ENCODE data around the gene SEC16A. TPM values are rescaled to one million over a fixed set of nuclear protein-coding genes. Genes with fewer than 3 reads are reported as not detected.

SEC16A gene
- total RNA-seq, 1 donor from 2014 or later = 89.9 TPM

DNA sequence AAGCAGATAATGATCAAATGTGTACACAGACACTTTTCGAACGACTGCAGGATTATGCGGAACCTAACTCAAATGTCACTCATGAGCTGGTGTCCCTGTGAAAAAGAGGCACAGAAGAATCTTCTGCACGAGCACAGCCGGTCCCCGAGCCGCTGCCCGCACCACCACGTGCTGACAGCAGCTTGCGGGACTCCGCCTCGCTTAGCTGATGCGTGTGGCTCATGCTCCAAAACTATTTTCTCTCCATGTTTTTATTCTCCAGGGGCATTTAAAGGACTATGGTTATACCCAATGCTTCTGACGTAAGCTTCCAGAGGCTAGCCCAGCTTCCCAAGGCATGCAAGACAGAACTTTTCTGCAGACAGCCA lies 9.5 kb downstream of the SEC16A start:
- Mint-ChIP-seq H3K36me3 (peaks cover 20% of the 10 kb centered on the region), H3K4me3 (no peak overlapping the region), H3K27ac (no peak overlapping the region), H3K27me3 (ENCODE audit: low read depth) (no peaks in the 10 kb centered on the region), H3K9me3 (no peaks in the 10 kb centered on the region), H3K4me1 (no peaks in the 10 kb centered on the region)
- no peak for DNase-seq (ENCODE audit: low spot score in 2 of 2, unreplicated experiment in 2 of 2)
- TF ChIP-seq, protein P1, sequence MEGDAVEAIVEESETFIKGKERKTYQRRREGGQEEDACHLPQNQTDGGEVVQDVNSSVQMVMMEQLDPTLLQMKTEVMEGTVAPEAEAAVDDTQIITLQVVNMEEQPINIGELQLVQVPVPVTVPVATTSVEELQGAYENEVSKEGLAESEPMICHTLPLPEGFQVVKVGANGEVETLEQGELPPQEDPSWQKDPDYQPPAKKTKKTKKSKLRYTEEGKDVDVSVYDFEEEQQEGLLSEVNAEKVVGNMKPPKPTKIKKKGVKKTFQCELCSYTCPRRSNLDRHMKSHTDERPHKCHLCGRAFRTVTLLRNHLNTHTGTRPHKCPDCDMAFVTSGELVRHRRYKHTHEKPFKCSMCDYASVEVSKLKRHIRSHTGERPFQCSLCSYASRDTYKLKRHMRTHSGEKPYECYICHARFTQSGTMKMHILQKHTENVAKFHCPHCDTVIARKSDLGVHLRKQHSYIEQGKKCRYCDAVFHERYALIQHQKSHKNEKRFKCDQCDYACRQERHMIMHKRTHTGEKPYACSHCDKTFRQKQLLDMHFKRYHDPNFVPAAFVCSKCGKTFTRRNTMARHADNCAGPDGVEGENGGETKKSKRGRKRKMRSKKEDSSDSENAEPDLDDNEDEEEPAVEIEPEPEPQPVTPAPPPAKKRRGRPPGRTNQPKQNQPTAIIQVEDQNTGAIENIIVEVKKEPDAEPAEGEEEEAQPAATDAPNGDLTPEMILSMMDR (IDR thresholded peaks at IDR 0.05; ENCODE audit: unreplicated experiment) = no peak

DNA sequence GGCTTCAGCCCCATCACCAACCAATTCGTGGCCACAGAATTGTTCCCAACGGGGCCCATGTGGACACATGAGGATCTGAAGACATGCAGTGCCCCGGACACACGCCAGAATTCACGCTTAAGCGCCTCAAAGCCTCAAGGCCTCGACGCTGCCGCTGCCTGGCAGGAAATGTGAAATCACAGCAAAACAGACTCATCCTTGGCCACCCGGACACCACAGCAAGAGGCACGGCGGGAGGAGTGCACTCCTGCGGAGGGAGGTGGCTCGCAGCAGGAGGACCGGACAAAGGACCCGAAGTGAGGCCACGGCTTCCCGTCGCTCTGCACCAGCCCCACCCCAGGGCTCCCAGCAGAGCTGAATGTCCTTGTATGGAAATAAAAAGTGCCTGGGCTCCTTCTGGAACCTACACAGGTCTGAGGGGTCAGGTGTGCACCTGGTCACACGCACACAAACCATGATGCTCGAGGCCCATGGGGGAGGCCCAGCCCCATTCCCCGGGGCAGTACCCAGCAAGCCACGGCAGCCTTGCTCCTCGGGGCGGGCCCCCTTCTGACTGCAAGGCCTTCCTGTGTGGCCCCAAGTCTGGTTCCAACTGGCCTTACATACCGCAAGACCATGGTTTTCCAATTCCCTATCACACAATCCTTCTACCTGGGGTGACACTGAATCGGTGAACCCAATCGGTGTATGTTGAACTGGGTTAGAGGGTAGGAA lies 10.0 kb downstream of the SEC16A start:
- no peak for DNase-seq (ENCODE audit: low spot score in 2 of 2, unreplicated experiment in 2 of 2)
- H3K4me3 Mint-ChIP-seq = no peak overlapping the region
- H3K27me3 Mint-ChIP-seq (ENCODE audit: low read depth) = no peaks in the 10 kb centered on the region
- peaks cover 20% of the 10 kb centered on the region for H3K36me3 Mint-ChIP-seq
- TF ChIP-seq, protein P1 (IDR thresholded peaks at IDR 0.05; ENCODE audit: unreplicated experiment) = no peak
- no peaks in the 10 kb centered on the region for H3K4me1 Mint-ChIP-seq
- H3K9me3 Mint-ChIP-seq = no peaks in the 10 kb centered on the region
- H3K27ac Mint-ChIP-seq = no peak overlapping the region

DNA sequence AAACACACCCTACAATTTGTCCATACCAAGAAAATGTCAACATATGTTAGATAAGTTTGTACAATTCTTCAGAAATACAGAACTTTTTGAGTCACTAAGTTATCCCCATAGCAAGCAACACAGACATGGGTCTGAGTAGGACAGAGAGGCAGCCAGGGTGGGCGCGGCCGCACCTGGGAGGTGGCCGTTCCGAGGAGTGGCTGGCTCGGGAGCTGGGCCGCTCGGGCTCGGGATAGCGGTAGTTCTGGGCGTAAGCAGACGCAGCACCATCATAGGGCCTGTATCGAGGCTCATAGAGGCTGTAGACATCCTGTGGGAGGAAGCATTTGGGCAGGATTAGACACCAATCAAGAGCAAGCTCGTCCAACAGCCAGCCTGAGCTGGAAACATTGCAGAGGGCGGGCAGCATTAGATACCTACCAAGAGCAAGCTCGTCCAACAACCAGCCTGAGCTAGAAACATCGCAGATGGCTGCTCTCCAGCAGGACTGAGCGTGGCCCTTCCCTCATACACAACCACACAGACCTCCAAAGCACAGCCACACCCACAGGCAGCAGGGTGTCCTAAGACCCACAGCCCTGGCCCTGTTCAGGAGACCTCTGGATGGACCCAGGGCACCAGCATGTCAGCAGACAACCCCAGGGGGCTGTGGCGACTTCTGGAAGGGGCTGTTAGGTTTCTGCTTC lies 10.9 kb downstream of the SEC16A start:
- Mint-ChIP-seq H3K27ac (no peak overlapping the region), H3K36me3 (peaks cover 18% of the 10 kb centered on the region), H3K27me3 (ENCODE audit: low read depth) (no peaks in the 10 kb centered on the region), H3K4me3 (no peak overlapping the region), H3K9me3 (no peaks in the 10 kb centered on the region), H3K4me1 (no peaks in the 10 kb centered on the region)
- no peak for DNase-seq (ENCODE audit: low spot score in 2 of 2, unreplicated experiment in 2 of 2)
- TF ChIP-seq, protein P1 (IDR thresholded peaks at IDR 0.05; ENCODE audit: unreplicated experiment) = no peak

DNA sequence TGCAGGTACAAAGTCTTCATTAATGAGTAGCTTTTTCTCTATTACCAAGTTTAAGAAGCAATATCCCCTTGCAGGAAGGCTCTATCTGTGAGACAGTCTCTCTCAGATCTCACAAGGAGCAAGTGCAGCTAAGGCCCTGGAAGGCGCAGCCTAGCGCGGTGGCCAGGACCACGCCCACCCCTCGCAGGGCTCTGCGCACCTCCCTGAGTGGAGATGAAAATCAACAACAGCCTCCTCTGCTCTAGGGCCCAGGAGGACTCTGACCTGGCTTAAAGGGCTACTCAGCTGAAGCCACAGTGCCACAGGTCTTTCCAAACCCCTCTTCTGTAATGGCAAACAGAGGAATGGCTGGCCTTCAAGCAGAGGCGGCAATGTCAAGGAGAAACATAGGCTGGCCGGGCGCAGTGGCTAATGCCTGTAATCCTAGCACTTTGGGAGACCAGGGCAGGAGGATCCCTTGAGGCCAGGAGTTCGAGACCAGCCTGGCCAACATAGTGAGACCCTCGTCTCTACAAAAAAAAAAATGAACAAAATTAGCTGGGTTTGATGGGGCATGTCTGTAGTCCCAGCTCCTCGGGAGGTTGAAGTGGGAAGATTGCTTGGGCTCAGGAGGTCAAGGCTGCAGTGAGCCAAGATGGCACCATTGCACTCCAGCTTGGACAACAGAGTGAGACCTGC lies 11.9 kb downstream of the SEC16A start:
- no peak overlapping the region for H3K27ac Mint-ChIP-seq
- H3K9me3 Mint-ChIP-seq = no peaks in the 10 kb centered on the region
- H3K27me3 Mint-ChIP-seq (ENCODE audit: low read depth) = no peaks in the 10 kb centered on the region
- H3K36me3 Mint-ChIP-seq = peaks cover 23% of the 10 kb centered on the region
- no peak for DNase-seq (ENCODE audit: low spot score in 2 of 2, unreplicated experiment in 2 of 2)
- H3K4me1 Mint-ChIP-seq = no peaks in the 10 kb centered on the region
- H3K4me3 Mint-ChIP-seq = no peak overlapping the region
- TF ChIP-seq, protein P1 (IDR thresholded peaks at IDR 0.05; ENCODE audit: unreplicated experiment) = no peak

DNA sequence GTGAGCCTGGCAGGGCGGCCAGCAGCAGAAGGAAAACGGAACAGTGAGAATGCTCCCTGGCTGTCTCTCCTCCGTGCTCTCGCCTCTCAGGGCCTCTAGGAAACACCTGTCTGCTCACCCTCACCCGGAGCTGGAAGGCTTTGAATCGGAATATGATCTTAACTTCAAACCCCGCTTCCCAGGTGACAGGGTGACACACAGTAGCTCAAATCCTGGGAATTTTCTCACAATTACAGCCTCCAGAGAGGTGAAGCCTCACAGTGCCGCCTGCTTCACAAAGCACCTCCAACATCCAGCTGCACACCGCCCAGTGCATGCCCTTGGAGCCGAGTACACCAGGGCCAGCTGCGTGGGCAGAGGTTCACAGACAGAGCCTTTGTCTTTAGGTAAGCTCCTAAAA lies 12.5 kb downstream of the SEC16A start:
- Mint-ChIP-seq H3K27me3 (ENCODE audit: low read depth) (no peaks in the 10 kb centered on the region), H3K36me3 (peaks cover 20% of the 10 kb centered on the region), H3K4me1 (no peaks in the 10 kb centered on the region), H3K4me3 (no peak overlapping the region), H3K27ac (no peak overlapping the region), H3K9me3 (no peaks in the 10 kb centered on the region)
- DNase-seq (ENCODE audit: low spot score in 2 of 2, unreplicated experiment in 2 of 2) = no peak
- TF ChIP-seq, protein P1 (IDR thresholded peaks at IDR 0.05; ENCODE audit: unreplicated experiment) = no peak

Data from mesothelial cell of epicardium (in vitro differentiated cells).